Parathyroid adenoma (tissue), 2 donors: ENCODE measurements around the gene DNMT3A.

Experiments
- H2AFZ ChIP-seq: fragments of 300-600 bp; sonication (generic); one replicate; pipeline ENCODE4 v1.7.0; 2017; ENCODE audit warnings: antibody characterized with exemption, mild to moderate bottlenecking
- H3K27ac ChIP-seq: fragments of 300-600 bp; sonication (generic); one replicate; pipeline ENCODE4 v1.7.0; 2017
- H3K27me3 ChIP-seq: fragments of 300-600 bp; sonication (generic); one replicate; pipeline ENCODE4 v1.7.0; 2017; ENCODE audit warnings: low read length; ENCODE audit not compliant: control insufficient read depth, insufficient read depth
- H3K36me3 ChIP-seq: fragments of 300-600 bp; sonication (generic); one replicate; pipeline ENCODE4 v1.7.0; 2017; ENCODE audit warnings: low read length; ENCODE audit not compliant: control insufficient read depth, insufficient read depth
- H3K4me1 ChIP-seq: fragments of 300-600 bp; sonication (generic); one replicate; pipeline ENCODE4 v1.7.0; 2017; ENCODE audit warnings: control low read depth
- H3K4me2 ChIP-seq: fragments of 300-600 bp; sonication (generic); one replicate; pipeline ENCODE4 v1.7.0; 2017; ENCODE audit warnings: low read length
- H3K4me3 ChIP-seq: fragments of 300-600 bp; sonication (generic); one replicate; pipeline ENCODE4 v1.7.0; 2017; ENCODE audit warnings: low read depth, low read length
- H3K79me2 ChIP-seq: fragments of 300-600 bp; sonication (generic); one replicate; pipeline ENCODE4 v1.7.0; 2017; ENCODE audit warnings: control low read depth
- H3K9ac ChIP-seq: fragments of 300-600 bp; sonication (generic); one replicate; pipeline ENCODE4 v1.7.0; 2017; ENCODE audit warnings: mild to moderate bottlenecking
- H3K9me3 ChIP-seq: fragments of 300-600 bp; sonication (generic); one replicate; pipeline ENCODE4 v1.7.0; 2017; ENCODE audit warnings: low read length; ENCODE audit not compliant: control insufficient read depth
- CTCF ChIP-seq: fragments of 300-600 bp; sonication (generic); IDR thresholded peaks from one replicate; pipeline ENCODE4 v1.7.0; 2017; ENCODE audit warnings: antibody characterized with exemption, mild to moderate bottlenecking
- donor health status: primary hyperparathyroidism.

DNMT3A gene

GRCh38 chr2:25323610-25324189 is 18.0 kb downstream of the DNMT3A start:
- H3K27ac ChIP-seq: no peak overlapping the region
- no peaks in the 10 kb centered on the region for H3K4me1 ChIP-seq
- no peaks in the 10 kb centered on the region for H3K9me3 ChIP-seq
- TF ChIP-seq CTCF: no peak
- H3K36me3 ChIP-seq: no peaks in the 10 kb centered on the region
- no peak overlapping the region for H2AFZ ChIP-seq
- no peaks in the 10 kb centered on the region for H3K79me2 ChIP-seq
- H3K27me3 ChIP-seq: no peaks in the 10 kb centered on the region
- no peak overlapping the region for H3K9ac ChIP-seq
- no peak overlapping the region for H3K4me2 ChIP-seq
- H3K4me3 ChIP-seq: no peak overlapping the region

- Histone ChIP-seq H3K36me3 (no peaks in the 10 kb centered on the region), H3K9me3 (no peaks in the 10 kb centered on the region), H3K27me3 (no peaks in the 10 kb centered on the region), H3K27ac (no peak overlapping the region), H3K4me3 (no peak overlapping the region), H3K79me2 (no peaks in the 10 kb centered on the region), H3K9ac (no peak overlapping the region), H3K4me1 (no peaks in the 10 kb centered on the region), H3K4me2 (no peak overlapping the region), H2AFZ (no peak overlapping the region)
- TF ChIP-seq CTCF: no peak
Measured at GRCh38 chr2:25323042-25323514, 18.6 kb downstream of the DNMT3A start.

DNA sequence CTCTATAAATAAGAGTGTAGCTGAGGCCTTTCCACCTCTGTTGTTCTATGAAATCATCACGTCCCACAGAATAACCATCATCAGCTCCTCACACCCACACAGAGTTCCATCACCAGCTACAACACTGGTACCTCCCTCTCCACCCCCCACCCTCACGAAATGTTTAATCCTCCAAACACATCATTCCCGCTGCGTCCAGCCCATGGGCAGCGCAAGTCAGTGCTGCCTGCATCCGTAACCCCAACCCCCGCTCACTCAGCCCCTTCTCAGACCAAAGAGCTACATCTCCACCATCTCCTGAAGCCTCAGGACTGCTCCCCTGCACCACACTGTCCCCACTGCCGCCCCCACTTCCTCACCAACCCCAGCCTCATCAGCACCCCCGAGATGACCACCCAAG is 19.4 kb downstream of the DNMT3A start:
- Histone ChIP-seq H3K79me2 (no peaks in the 10 kb centered on the region), H3K36me3 (no peaks in the 10 kb centered on the region), H3K9me3 (no peaks in the 10 kb centered on the region), H2AFZ (no peak overlapping the region), H3K4me1 (no peaks in the 10 kb centered on the region), H3K4me3 (no peak overlapping the region), H3K27ac (no peak overlapping the region), H3K4me2 (no peak overlapping the region), H3K9ac (no peak overlapping the region), H3K27me3 (no peaks in the 10 kb centered on the region)
- TF ChIP-seq CTCF: no peak

DNA sequence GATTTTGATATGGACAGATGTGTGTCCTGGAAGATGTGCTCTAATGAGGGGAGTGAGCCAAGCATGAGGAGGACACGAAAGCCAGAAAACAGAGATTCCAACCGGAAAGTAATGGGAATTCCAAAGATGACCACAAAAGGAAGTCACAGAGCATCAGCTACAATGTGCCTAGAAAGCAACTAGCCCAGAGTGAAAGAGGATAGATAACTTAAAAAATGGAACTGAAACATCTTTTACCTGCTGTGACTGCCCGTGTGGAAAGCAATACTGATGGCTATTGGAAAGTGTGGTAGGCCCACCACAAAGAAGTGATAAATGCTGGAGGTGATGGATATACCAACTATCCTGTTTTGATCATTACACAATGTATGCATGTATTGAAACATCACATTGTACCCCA is 21.6 kb downstream of the DNMT3A start:
- H3K79me2 ChIP-seq: peaks cover 3% of the 10 kb centered on the region
- H3K4me2 ChIP-seq: no peak overlapping the region
- H3K4me3 ChIP-seq: no peak overlapping the region
- H3K27me3 ChIP-seq: no peaks in the 10 kb centered on the region
- H3K9ac ChIP-seq: no peak overlapping the region
- no peaks in the 10 kb centered on the region for H3K9me3 ChIP-seq
- no peak overlapping the region for H3K27ac ChIP-seq
- no peaks in the 10 kb centered on the region for H3K36me3 ChIP-seq
- H2AFZ ChIP-seq: no peak overlapping the region
- H3K4me1 ChIP-seq: no peaks in the 10 kb centered on the region
- no peak for TF ChIP-seq CTCF

GRCh38 chr2:25316101-25316500 is 25.6 kb downstream of the DNMT3A start:
- Histone ChIP-seq H3K27me3 (no peaks in the 10 kb centered on the region), H3K36me3 (no peaks in the 10 kb centered on the region), H2AFZ (no peak overlapping the region), H3K4me1 (peaks cover 20% of the 10 kb centered on the region), H3K27ac (no peak overlapping the region), H3K4me3 (no peak overlapping the region), H3K9me3 (no peaks in the 10 kb centered on the region), H3K79me2 (peaks cover 3% of the 10 kb centered on the region), H3K9ac (no peak overlapping the region), H3K4me2 (no peak overlapping the region)
- TF ChIP-seq CTCF: no peak
